ENCODE measurements around the gene LCE3B.
"Not testable (repeated sequence)": the region's sequence is repeated elsewhere in the genome, so short reads cannot be mapped to it uniquely, and the experiment has no call there.

LCE3B gene

GRCh38 chr1:152613511-152613910 is at the start of gene LCE3B:
Gene LCE3B (plus strand): TSS chr1:152613811. CDS start chr1:152613811, 0 bp downstream.
- Histone ChIP-seq H3K27me3 (ENCODE audit: control insufficient read depth, insufficient read depth, low read length) (no peaks in the 10 kb centered on the region), H3K36me3 (ENCODE audit: control insufficient read depth, insufficient read depth, low read length) (no peaks in the 10 kb centered on the region), H3K4me3 (ENCODE audit: low read length) (no peak within 1 kb of the TSS), H3K9ac (ENCODE audit: low read length) (no peak within 1 kb of the TSS), H3K4me1 (ENCODE audit: control insufficient read depth, insufficient read depth, low read length) (no peaks in the 10 kb centered on the region), H3K27ac (ENCODE audit: low read depth, low read length) (no peak within 1 kb of the TSS)

DNA sequence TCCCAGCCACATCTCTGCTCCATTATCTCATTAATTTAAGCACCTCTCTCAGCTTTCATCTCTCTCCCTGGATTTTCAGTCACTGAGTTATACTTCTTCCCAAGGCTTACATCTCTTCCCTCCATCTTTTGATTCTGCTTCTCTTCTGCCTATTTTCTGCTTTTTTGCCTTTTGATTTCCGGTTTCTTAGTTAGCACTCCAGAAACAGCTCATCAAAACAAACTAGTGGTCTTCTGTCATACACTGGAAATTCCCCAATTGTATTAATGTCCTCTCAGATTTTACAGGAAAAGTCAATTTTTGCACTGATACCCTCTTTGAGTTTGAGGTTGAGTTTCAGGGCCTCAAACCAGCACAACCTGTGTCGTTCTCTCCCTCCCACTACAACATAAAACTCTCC is 48.5 kb upstream of the LCE3B start:
- Histone ChIP-seq H3K27ac (ENCODE audit: low read depth, low read length) (no peak overlapping the region), H3K9ac (ENCODE audit: low read length) (no peak overlapping the region), H3K4me3 (ENCODE audit: low read length) (no peak overlapping the region), H3K36me3 (ENCODE audit: control insufficient read depth, insufficient read depth, low read length) (no peaks in the 10 kb centered on the region), H3K4me1 (ENCODE audit: control insufficient read depth, insufficient read depth, low read length) (no peaks in the 10 kb centered on the region), H3K27me3 (ENCODE audit: control insufficient read depth, insufficient read depth, low read length) (no peaks in the 10 kb centered on the region)

GRCh38 chr1:152565535-152566215 is 47.9 kb upstream of the LCE3B start:
- Histone ChIP-seq H3K36me3 (ENCODE audit: control insufficient read depth, insufficient read depth, low read length) (no peaks in the 10 kb centered on the region), H3K4me1 (ENCODE audit: control insufficient read depth, insufficient read depth, low read length) (no peaks in the 10 kb centered on the region), H3K4me3 (ENCODE audit: low read length) (no peak overlapping the region), H3K27me3 (ENCODE audit: control insufficient read depth, insufficient read depth, low read length) (no peaks in the 10 kb centered on the region), H3K9ac (ENCODE audit: low read length) (no peak overlapping the region), H3K27ac (ENCODE audit: low read depth, low read length) (no peak overlapping the region)

DNA sequence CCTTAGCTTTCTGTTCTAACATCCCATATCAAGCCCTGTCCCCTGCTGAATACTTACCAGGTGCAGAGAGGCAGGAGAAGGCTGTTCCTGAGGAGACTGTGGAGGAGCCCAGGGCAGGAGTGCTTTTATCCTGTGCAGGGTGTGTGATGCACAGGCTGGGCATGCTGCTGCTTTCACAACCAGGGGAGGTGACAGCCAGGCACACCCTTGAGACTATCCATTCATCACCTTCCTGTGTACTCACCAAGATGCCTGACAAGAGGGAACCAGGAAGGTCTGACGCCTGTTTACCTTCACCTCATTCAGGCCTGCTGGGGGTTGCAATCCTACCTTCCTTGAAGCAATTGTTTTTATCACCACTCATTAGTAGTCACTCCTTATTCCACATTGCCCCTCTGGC is 46.9 kb upstream of the LCE3B start, which contains the start of gene LCE3E:
TSS of gene LCE3E (minus strand) at position 100 of the 400 bp plus-strand sequence. CDS start 572 bp downstream, outside the sequence.
- Histone ChIP-seq H3K27ac (ENCODE audit: low read depth, low read length) (no peak within 1 kb of the TSS), H3K9ac (ENCODE audit: low read length) (no peak within 1 kb of the TSS), H3K27me3 (ENCODE audit: control insufficient read depth, insufficient read depth, low read length) (no peaks in the 10 kb centered on the region), H3K4me1 (ENCODE audit: control insufficient read depth, insufficient read depth, low read length) (no peaks in the 10 kb centered on the region), H3K4me3 (ENCODE audit: low read length) (no peak within 1 kb of the TSS), H3K36me3 (ENCODE audit: control insufficient read depth, insufficient read depth, low read length) (no peaks in the 10 kb centered on the region)

DNA sequence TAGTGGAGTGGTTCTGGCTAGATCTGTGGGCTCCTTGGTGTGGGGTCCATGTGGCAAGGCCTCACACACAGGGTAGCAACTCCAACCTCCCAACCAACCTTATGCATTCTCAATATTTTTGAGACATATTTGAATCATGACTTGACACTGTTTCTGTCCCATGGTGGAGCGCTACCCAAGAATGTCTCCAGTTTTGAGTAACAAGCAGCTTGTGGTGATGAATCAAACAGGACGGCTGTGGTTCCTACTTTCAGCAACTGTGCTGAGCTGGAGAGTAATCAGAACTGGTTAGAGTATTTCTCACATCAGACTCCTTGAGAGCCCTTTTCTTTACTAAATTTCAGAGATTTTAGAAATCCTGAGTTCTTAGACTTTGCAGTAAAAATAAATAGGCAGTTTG is 36.4 kb upstream of the LCE3B start:
- H3K27me3 ChIP-seq (ENCODE audit: control insufficient read depth, insufficient read depth, low read length): no peaks in the 10 kb centered on the region
- no peaks in the 10 kb centered on the region for H3K36me3 ChIP-seq (ENCODE audit: control insufficient read depth, insufficient read depth, low read length)
- H3K27ac ChIP-seq (ENCODE audit: low read depth, low read length): no peak overlapping the region
- H3K4me3 ChIP-seq (ENCODE audit: low read length): no peak overlapping the region
- no peaks in the 10 kb centered on the region for H3K4me1 ChIP-seq (ENCODE audit: control insufficient read depth, insufficient read depth, low read length)
- H3K9ac ChIP-seq (ENCODE audit: low read length): no peak overlapping the region

DNA sequence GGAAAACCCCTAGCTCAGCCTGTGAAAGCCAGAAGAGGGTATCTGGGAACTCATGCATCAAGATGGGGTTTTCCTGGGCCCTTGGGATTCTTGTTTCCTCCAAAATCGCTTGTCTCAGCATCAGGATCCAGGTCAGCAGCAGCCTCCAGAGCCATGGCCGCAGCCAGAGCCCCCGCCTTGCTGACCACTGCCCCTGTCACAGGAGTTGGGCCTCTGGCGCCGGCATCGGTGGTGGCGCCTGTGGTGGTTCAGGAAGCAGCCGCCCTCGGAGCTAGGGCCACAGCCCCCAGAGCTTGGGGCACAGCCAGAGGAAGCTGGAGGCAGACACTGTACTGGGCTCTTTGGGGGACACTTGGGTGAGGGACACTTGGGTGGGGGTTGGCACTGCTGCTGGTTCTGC is 34.1 kb upstream of the LCE3B start:
- H3K9ac ChIP-seq (ENCODE audit: low read length); H3K4me1 ChIP-seq (ENCODE audit: control insufficient read depth, insufficient read depth, low read length); H3K27ac ChIP-seq (ENCODE audit: low read depth, low read length); H3K27me3 ChIP-seq (ENCODE audit: control insufficient read depth, insufficient read depth, low read length); H3K4me3 ChIP-seq (ENCODE audit: low read length); H3K36me3 ChIP-seq (ENCODE audit: control insufficient read depth, insufficient read depth, low read length): not testable (repeated sequence)

DNA sequence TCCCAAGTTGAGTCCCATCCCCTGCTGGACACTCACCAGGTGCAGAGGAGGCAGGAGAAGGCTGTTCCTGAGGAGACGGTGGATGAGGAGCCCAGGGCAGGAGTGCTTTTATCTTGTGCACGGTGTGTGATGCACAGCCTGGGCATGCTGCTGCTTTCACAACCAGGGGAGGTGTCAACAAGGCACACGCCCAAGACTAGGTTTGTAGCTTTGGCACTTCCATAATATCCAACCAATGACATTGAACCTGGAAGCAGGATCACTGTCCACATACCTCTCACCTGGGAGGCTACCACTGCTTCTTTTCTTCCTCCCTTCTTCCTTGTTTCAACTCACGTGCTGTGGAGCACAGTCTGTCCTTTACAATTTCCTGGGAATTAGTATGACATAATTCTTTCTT is 33.2 kb upstream of the LCE3B start, which contains the start of gene LCE3D:
TSS of gene LCE3D (minus strand) at position 84 of the 400 bp plus-strand sequence. CDS start 580 bp downstream, outside the sequence.
- Histone ChIP-seq H3K27ac (ENCODE audit: low read depth, low read length) (no peak within 1 kb of the TSS), H3K36me3 (ENCODE audit: control insufficient read depth, insufficient read depth, low read length) (no peaks in the 10 kb centered on the region), H3K27me3 (ENCODE audit: control insufficient read depth, insufficient read depth, low read length) (no peaks in the 10 kb centered on the region), H3K4me3 (ENCODE audit: low read length) (no peak within 1 kb of the TSS), H3K9ac (ENCODE audit: low read length) (no peak within 1 kb of the TSS), H3K4me1 (ENCODE audit: control insufficient read depth, insufficient read depth, low read length) (no peaks in the 10 kb centered on the region)

DNA sequence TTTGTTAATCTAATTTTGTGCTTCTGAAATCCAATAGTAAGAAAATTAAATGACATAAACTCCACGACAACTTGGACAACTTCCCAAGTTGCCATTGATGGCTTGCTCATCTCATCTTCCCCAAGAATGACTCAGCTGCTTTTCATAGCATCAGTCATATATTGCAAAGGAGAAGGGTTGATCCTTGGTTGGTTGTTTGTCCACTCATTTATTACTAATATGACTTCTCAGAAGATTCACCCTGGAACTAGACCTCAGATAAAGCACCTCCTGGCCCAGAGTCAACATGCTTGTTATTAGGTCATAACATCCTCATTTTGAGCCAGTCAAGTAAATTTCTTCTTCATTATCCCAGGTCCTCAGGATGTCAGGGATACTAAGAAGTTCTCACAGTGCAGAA is 31.0 kb upstream of the LCE3B start:
- Histone ChIP-seq H3K4me1 (ENCODE audit: control insufficient read depth, insufficient read depth, low read length) (no peaks in the 10 kb centered on the region), H3K4me3 (ENCODE audit: low read length) (no peak overlapping the region), H3K27me3 (ENCODE audit: control insufficient read depth, insufficient read depth, low read length) (no peaks in the 10 kb centered on the region), H3K36me3 (ENCODE audit: control insufficient read depth, insufficient read depth, low read length) (no peaks in the 10 kb centered on the region), H3K9ac (ENCODE audit: low read length) (no peak overlapping the region), H3K27ac (ENCODE audit: low read depth, low read length) (no peak overlapping the region)

DNA sequence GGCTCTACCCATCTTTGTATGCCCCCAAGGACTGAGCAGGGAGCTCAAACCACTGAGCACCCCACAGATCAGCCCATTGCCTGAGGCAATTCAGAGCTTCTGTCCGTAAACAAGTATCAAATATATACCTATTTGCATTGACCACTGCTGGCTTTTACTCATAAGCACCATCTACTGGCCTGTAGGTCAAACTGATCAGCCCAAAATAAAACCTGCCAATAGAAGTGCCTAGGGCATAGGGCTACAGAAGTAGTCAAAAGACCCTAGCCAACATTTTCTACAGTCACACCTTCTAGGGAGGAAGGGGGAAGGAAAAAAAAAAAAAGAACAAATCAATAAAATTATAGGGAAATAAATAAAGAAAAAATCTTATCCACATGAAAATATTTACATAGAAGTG is 28.0 kb upstream of the LCE3B start:
- Histone ChIP-seq H3K4me3 (ENCODE audit: low read length) (no peak overlapping the region), H3K27ac (ENCODE audit: low read depth, low read length) (no peak overlapping the region)

GRCh38 chr1:152596986-152597385 is 16.6 kb upstream of the LCE3B start:
- Histone ChIP-seq H3K4me1 (ENCODE audit: control insufficient read depth, insufficient read depth, low read length) (no peaks in the 10 kb centered on the region), H3K36me3 (ENCODE audit: control insufficient read depth, insufficient read depth, low read length) (no peaks in the 10 kb centered on the region), H3K4me3 (ENCODE audit: low read length) (no peak overlapping the region), H3K27ac (ENCODE audit: low read depth, low read length) (no peak overlapping the region), H3K27me3 (ENCODE audit: control insufficient read depth, insufficient read depth, low read length) (no peaks in the 10 kb centered on the region), H3K9ac (ENCODE audit: low read length) (no peak overlapping the region)

More for the DNA sequence above, 28.0 kb upstream of the LCE3B start:
- Histone ChIP-seq H3K27me3 (ENCODE audit: control insufficient read depth, insufficient read depth, low read length) (no peaks in the 10 kb centered on the region), H3K36me3 (ENCODE audit: control insufficient read depth, insufficient read depth, low read length) (no peaks in the 10 kb centered on the region), H3K4me1 (ENCODE audit: control insufficient read depth, insufficient read depth, low read length) (no peaks in the 10 kb centered on the region), H3K9ac (ENCODE audit: low read length) (no peak overlapping the region)

GRCh38 chr1:152599934-152600333 is 13.7 kb upstream of the LCE3B start, which contains the start of gene LCE3C:
Gene LCE3C (plus strand): TSS chr1:152600234. CDS start chr1:152600732, 498 bp downstream.
- H3K27me3 ChIP-seq (ENCODE audit: control insufficient read depth, insufficient read depth, low read length): no peaks in the 10 kb centered on the region
- H3K9ac ChIP-seq (ENCODE audit: low read length): no peak within 1 kb of the TSS
- no peaks in the 10 kb centered on the region for H3K4me1 ChIP-seq (ENCODE audit: control insufficient read depth, insufficient read depth, low read length)
- no peaks in the 10 kb centered on the region for H3K36me3 ChIP-seq (ENCODE audit: control insufficient read depth, insufficient read depth, low read length)
- no peak within 1 kb of the TSS for H3K4me3 ChIP-seq (ENCODE audit: low read length)
- H3K27ac ChIP-seq (ENCODE audit: low read depth, low read length): no peak within 1 kb of the TSS

- no peak overlapping the region for H3K4me3 ChIP-seq (ENCODE audit: low read length)
- H3K27me3 ChIP-seq (ENCODE audit: control insufficient read depth, insufficient read depth, low read length): no peaks in the 10 kb centered on the region
- no peak overlapping the region for H3K9ac ChIP-seq (ENCODE audit: low read length)
- no peaks in the 10 kb centered on the region for H3K36me3 ChIP-seq (ENCODE audit: control insufficient read depth, insufficient read depth, low read length)
- no peaks in the 10 kb centered on the region for H3K4me1 ChIP-seq (ENCODE audit: control insufficient read depth, insufficient read depth, low read length)
- no peak overlapping the region for H3K27ac ChIP-seq (ENCODE audit: low read depth, low read length)
Observed at GRCh38 chr1:152621993-152622392, 8.4 kb downstream of the LCE3B start.

GRCh38 chr1:152622803-152623202 is 9.2 kb downstream of the LCE3B start, which contains the start of gene LCE3A:
Gene LCE3A (minus strand): TSS chr1:152623103. CDS start chr1:152623103, 0 bp downstream.
- H3K27ac ChIP-seq (ENCODE audit: low read depth, low read length): no peak within 1 kb of the TSS
- no peak within 1 kb of the TSS for H3K9ac ChIP-seq (ENCODE audit: low read length)
- H3K27me3 ChIP-seq (ENCODE audit: control insufficient read depth, insufficient read depth, low read length): no peaks in the 10 kb centered on the region
- H3K4me3 ChIP-seq (ENCODE audit: low read length): no peak within 1 kb of the TSS
- no peaks in the 10 kb centered on the region for H3K4me1 ChIP-seq (ENCODE audit: control insufficient read depth, insufficient read depth, low read length)
- no peaks in the 10 kb centered on the region for H3K36me3 ChIP-seq (ENCODE audit: control insufficient read depth, insufficient read depth, low read length)

All from rectal smooth muscle tissue (tissue), 1 donor.